ENCODE results near the gene TBCK. TPM values are rescaled to one million over a fixed set of nuclear protein-coding genes. Genes with fewer than 3 reads are reported as not detected.
"Not testable (repeated sequence)": the region's sequence is repeated elsewhere in the genome, so short reads cannot be mapped to it uniquely, and the experiment has no call there.

The TBCK gene
- total RNA-seq, 5 donors from 2014 or later (not counting 1 experiment from before 2014, with no cell fraction given): 43.5 to 49.9 (median 48.1) TPM

DNA sequence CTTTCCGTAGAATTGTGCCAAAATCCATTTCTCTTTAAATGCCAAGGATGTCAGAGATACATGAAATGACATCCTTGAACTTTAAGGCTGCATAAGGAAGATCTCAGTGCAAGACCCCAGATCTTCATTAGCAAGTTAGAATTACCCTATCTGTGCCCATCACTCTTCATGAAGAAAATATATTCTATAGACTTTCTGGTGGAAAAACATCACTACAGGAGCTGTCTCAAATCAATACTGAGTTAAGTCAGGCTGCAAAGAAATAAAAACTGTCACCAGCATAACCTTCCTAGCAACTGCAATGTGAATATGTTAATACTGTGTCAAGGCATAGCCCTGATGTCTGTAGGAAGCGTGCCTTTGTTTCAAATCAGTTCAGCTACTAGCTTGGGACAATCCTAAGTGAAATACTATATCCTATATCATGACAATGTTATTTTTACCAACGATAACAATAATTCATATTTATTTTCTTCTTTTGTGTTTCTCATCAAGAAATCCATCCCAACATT, 173.3 kb downstream of the TBCK start:
- no peak for ATAC-seq (replicated peaks in 1 of 4)
- H3K4me3 ChIP-seq (ENCODE audit: control insufficient read depth in 1 of 2, extremely low read depth in 1 of 2, low read length in 1 of 2): no peak overlapping the region
- no peaks in the 10 kb centered on the region for H3K4me1 ChIP-seq (ENCODE audit: control insufficient read depth in 1 of 2, extremely low read depth in 1 of 2, insufficient read depth in 2 of 2, low read length in 2 of 2)
- no peak overlapping the region for H3K27ac Mint-ChIP-seq
- ChIA-PET POLR2A (no interaction called here), CTCF (interaction anchor here in 1 of 2 donors (0.6 kb wide), 1 partner anchor 659 kb away, joined by 5 read pairs; no protein-coding TSS in a partner anchor)
- H3K9me3 ChIP-seq: no peaks in the 10 kb centered on the region
- 100% methylated on average over 3 of the region's 3 CpGs for WGBS (ENCODE audit: insufficient coverage)
- no peaks in the 10 kb centered on the region for H3K27me3 ChIP-seq (replicated peaks in 1 of 2; ENCODE audit: control insufficient read depth in 2 of 2, extremely low read depth in 1 of 2, insufficient read depth in 2 of 2, low read length in 1 of 2)
- H3K4me1 Mint-ChIP-seq: no peaks in the 10 kb centered on the region
- H3K9me3 Mint-ChIP-seq: peaks cover 0 to 16% (median 16%) of the 10 kb centered on the region in 3 donors
- no peaks in the 10 kb centered on the region for H3K27me3 Mint-ChIP-seq
- H3K36me3 Mint-ChIP-seq: peaks cover 39% of the 10 kb centered on the region
- no peaks in the 10 kb centered on the region for H3K36me3 ChIP-seq (ENCODE audit: control insufficient read depth in 2 of 2, extremely low read depth in 1 of 2, insufficient read depth in 1 of 2, low read length in 1 of 2)
- no peak for DNase-seq
- no peak overlapping the region for H3K27ac ChIP-seq (ENCODE audit: low read length)
- H3K4me3 Mint-ChIP-seq: no peak overlapping the region

GRCh38 chr4:106140601-106141000, 175.4 kb downstream of the TBCK start:
- WGBS (ENCODE audit: insufficient coverage): no CpG with 5 or more reads among the region's 1 CpG

DNA sequence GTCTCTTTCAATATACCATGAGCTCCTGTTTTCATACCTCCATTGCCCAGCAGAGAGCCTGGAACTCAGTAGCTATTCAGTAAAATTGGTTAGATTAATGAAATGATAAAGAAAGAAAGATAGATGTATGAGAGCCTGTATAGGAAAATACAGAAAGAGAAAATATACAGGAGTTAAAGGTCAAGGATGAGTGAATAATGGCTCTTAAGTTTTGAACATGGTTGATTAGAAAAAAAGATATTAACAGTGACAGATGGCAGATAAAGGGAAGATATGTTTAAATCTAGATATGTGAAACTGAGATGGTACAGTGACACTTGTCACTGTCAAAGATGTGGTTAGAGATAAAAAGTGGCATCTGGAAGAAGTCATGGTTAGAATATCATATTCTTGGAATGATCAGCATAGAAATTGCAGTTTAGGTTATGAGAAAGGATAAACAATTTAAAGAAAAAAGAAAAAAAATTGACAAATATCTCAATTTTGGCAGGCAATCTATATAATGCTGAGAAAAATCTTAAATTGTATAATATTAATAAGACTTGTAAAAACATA, 179.2 kb downstream of the TBCK start:
- H3K36me3 ChIP-seq (ENCODE audit: control insufficient read depth in 2 of 2, extremely low read depth in 1 of 2, insufficient read depth in 1 of 2, low read length in 1 of 2): peaks cover 0 to 3% of the 10 kb centered on the region in 2 donors
- H3K9me3 Mint-ChIP-seq: peaks cover under 1 to 12% (median 10%) of the 10 kb centered on the region in 3 donors
- H3K4me3 Mint-ChIP-seq: no peak overlapping the region
- CTCF ChIA-PET: no interaction called here
- H3K4me1 ChIP-seq (ENCODE audit: control insufficient read depth in 1 of 2, extremely low read depth in 1 of 2, insufficient read depth in 2 of 2, low read length in 2 of 2): no peaks in the 10 kb centered on the region
- DNase-seq (no peak), ATAC-seq (replicated peaks in 1 of 4) (no peak)
- H3K4me1 Mint-ChIP-seq: peaks cover 0 to 3% (median 2%) of the 10 kb centered on the region in 3 donors
- peaks cover 47% of the 10 kb centered on the region for H3K36me3 Mint-ChIP-seq
- no peak overlapping the region for H3K27ac Mint-ChIP-seq
- no peak overlapping the region for H3K4me3 ChIP-seq (ENCODE audit: control insufficient read depth in 1 of 2, extremely low read depth in 1 of 2, low read length in 1 of 2)
- POLR2A ChIA-PET: no interaction called here
- H3K27me3 ChIP-seq (replicated peaks in 1 of 2; ENCODE audit: control insufficient read depth in 2 of 2, extremely low read depth in 1 of 2, insufficient read depth in 2 of 2, low read length in 1 of 2): no peaks in the 10 kb centered on the region
- H3K9me3 ChIP-seq: no peaks in the 10 kb centered on the region
- H3K27ac ChIP-seq (ENCODE audit: low read length): no peak overlapping the region
- no peaks in the 10 kb centered on the region for H3K27me3 Mint-ChIP-seq

More at GRCh38 chr4:106140601-106141000, 175.4 kb downstream of the TBCK start:
- H3K27me3 Mint-ChIP-seq: no peaks in the 10 kb centered on the region
- peaks cover 31% of the 10 kb centered on the region for H3K36me3 Mint-ChIP-seq
- ChIA-PET POLR2A (no interaction called here), CTCF (no interaction called here)
- peaks cover 0 to 3% (median 2%) of the 10 kb centered on the region in 3 donors for H3K4me1 Mint-ChIP-seq
- no peaks in the 10 kb centered on the region for H3K9me3 ChIP-seq
- H3K27ac ChIP-seq (ENCODE audit: low read length): no peak overlapping the region
- no peak overlapping the region for H3K27ac Mint-ChIP-seq
- ATAC-seq (replicated peaks in 1 of 4) (no peak), DNase-seq (no peak)
- no peaks in the 10 kb centered on the region for H3K27me3 ChIP-seq (replicated peaks in 1 of 2; ENCODE audit: control insufficient read depth in 2 of 2, extremely low read depth in 1 of 2, insufficient read depth in 2 of 2, low read length in 1 of 2)
- no peaks in the 10 kb centered on the region for H3K36me3 ChIP-seq (ENCODE audit: control insufficient read depth in 2 of 2, extremely low read depth in 1 of 2, insufficient read depth in 1 of 2, low read length in 1 of 2)
- peaks cover 0 to 3% (median under 1%) of the 10 kb centered on the region in 3 donors for H3K9me3 Mint-ChIP-seq
- no peak overlapping the region for H3K4me3 Mint-ChIP-seq
- H3K4me1 ChIP-seq (ENCODE audit: control insufficient read depth in 1 of 2, extremely low read depth in 1 of 2, insufficient read depth in 2 of 2, low read length in 2 of 2): no peaks in the 10 kb centered on the region
- H3K4me3 ChIP-seq (ENCODE audit: control insufficient read depth in 1 of 2, extremely low read depth in 1 of 2, low read length in 1 of 2): no peak overlapping the region

- ATAC-seq (replicated peaks in 1 of 4): no peak
- Mint-ChIP-seq H3K27me3 (no peaks in the 10 kb centered on the region), H3K4me3 (no peak overlapping the region), H3K36me3 (peaks cover 52% of the 10 kb centered on the region), H3K27ac (no peak overlapping the region), H3K4me1 (peaks cover 0 to 3% (median 2%) of the 10 kb centered on the region in 3 donors), H3K9me3 (peaks cover 4 to 15% (median 12%) of the 10 kb centered on the region in 3 donors)
- no peaks in the 10 kb centered on the region for H3K27me3 ChIP-seq (replicated peaks in 1 of 2; ENCODE audit: control insufficient read depth in 2 of 2, extremely low read depth in 1 of 2, insufficient read depth in 2 of 2, low read length in 1 of 2)
- H3K9me3 ChIP-seq: no peaks in the 10 kb centered on the region
- CTCF ChIA-PET: no interaction called here
- no peaks in the 10 kb centered on the region for H3K4me1 ChIP-seq (ENCODE audit: control insufficient read depth in 1 of 2, extremely low read depth in 1 of 2, insufficient read depth in 2 of 2, low read length in 2 of 2)
- H3K27ac ChIP-seq (ENCODE audit: low read length): no peak overlapping the region
- POLR2A ChIA-PET: interaction anchor here in 1 of 2 donors (0.5 kb wide), 1 partner anchor 65 kb away, joined by 4 read pairs; no protein-coding TSS in a partner anchor
- H3K36me3 ChIP-seq (ENCODE audit: control insufficient read depth in 2 of 2, extremely low read depth in 1 of 2, insufficient read depth in 1 of 2, low read length in 1 of 2): peaks cover 0 to 3% of the 10 kb centered on the region in 2 donors
- H3K4me3 ChIP-seq (ENCODE audit: control insufficient read depth in 1 of 2, extremely low read depth in 1 of 2, low read length in 1 of 2): no peak overlapping the region
- DNase-seq: no peak
These were observed 184.0 kb downstream of the TBCK start for GRCh38 chr4:106132045-106132444.

- CTCF ChIA-PET: no interaction called here
- 93% methylated on average over 2 of the region's 2 CpGs for WGBS (ENCODE audit: insufficient coverage)
- H3K36me3 Mint-ChIP-seq: peaks cover 35% of the 10 kb centered on the region
These were observed 189.9 kb downstream of the TBCK start for GRCh38 chr4:106126062-106126461.

DNA sequence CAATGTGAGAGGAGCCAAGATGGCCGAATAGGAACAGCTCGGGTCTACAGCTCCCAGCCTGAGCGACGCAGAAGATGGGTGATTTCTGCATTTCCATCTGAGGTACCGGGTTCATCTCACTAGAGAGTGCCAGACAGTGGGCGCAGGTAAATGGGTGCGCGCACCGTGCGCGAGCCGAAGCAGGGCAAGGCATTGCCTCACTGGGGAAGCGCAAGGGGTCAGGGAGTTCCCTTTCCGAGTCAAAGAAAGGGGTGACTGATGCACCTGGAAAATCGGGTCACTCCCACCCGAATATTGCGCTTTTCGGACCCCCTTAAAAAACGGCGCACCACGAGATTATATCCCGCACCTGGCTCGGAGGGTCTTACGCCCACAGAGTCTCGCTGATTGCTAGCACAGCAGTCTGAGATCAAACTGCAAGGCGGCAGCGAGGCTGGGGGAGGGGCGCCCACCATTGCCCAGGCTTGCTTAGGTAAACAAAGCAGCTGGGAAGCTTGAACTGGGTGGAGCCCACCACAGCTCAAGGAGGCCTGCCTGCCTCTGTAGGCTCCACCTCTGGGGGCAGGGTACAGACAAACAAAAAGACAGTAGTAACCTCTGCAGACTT, 196.0 kb downstream of the TBCK start:
- WGBS (ENCODE audit: insufficient coverage): 96% methylated on average over 14 of the region's 28 CpGs
- H3K9me3 Mint-ChIP-seq; DNase-seq; CTCF ChIA-PET; H3K27ac ChIP-seq (ENCODE audit: low read length); H3K4me1 ChIP-seq (ENCODE audit: control insufficient read depth in 1 of 2, extremely low read depth in 1 of 2, insufficient read depth in 2 of 2, low read length in 2 of 2); H3K27me3 ChIP-seq (replicated peaks in 1 of 2; ENCODE audit: control insufficient read depth in 2 of 2, extremely low read depth in 1 of 2, insufficient read depth in 2 of 2, low read length in 1 of 2); H3K27me3 Mint-ChIP-seq; ATAC-seq (replicated peaks in 1 of 4); POLR2A ChIA-PET; H3K4me3 ChIP-seq (ENCODE audit: control insufficient read depth in 1 of 2, extremely low read depth in 1 of 2, low read length in 1 of 2); H3K27ac Mint-ChIP-seq; H3K4me1 Mint-ChIP-seq; H3K4me3 Mint-ChIP-seq; H3K36me3 ChIP-seq (ENCODE audit: control insufficient read depth in 2 of 2, extremely low read depth in 1 of 2, insufficient read depth in 1 of 2, low read length in 1 of 2); H3K9me3 ChIP-seq: not testable (repeated sequence)
- H3K36me3 Mint-ChIP-seq: peaks cover 46% of the 10 kb centered on the region

More at GRCh38 chr4:106126062-106126461, 189.9 kb downstream of the TBCK start:
- Histone ChIP-seq H3K9me3 (no peaks in the 10 kb centered on the region), H3K27ac (ENCODE audit: low read length) (no peak overlapping the region), H3K27me3 (replicated peaks in 1 of 2; ENCODE audit: control insufficient read depth in 2 of 2, extremely low read depth in 1 of 2, insufficient read depth in 2 of 2, low read length in 1 of 2) (no peaks in the 10 kb centered on the region), H3K36me3 (ENCODE audit: control insufficient read depth in 2 of 2, extremely low read depth in 1 of 2, insufficient read depth in 1 of 2, low read length in 1 of 2) (no peaks in the 10 kb centered on the region), H3K4me1 (ENCODE audit: control insufficient read depth in 1 of 2, extremely low read depth in 1 of 2, insufficient read depth in 2 of 2, low read length in 2 of 2) (no peaks in the 10 kb centered on the region), H3K4me3 (ENCODE audit: control insufficient read depth in 1 of 2, extremely low read depth in 1 of 2, low read length in 1 of 2) (no peak overlapping the region)
- ATAC-seq (replicated peaks in 1 of 4) (no peak), DNase-seq (no peak)
- Mint-ChIP-seq H3K4me3 (no peak overlapping the region), H3K27me3 (no peaks in the 10 kb centered on the region), H3K4me1 (peaks cover 0 to 3% (median 2%) of the 10 kb centered on the region in 3 donors), H3K27ac (no peak overlapping the region), H3K9me3 (peaks cover 0 to 7% (median 4%) of the 10 kb centered on the region in 3 donors)
- POLR2A ChIA-PET: no interaction called here
